ENCODE measurements around the gene ABCA4.

The ABCA4 gene

DNA sequence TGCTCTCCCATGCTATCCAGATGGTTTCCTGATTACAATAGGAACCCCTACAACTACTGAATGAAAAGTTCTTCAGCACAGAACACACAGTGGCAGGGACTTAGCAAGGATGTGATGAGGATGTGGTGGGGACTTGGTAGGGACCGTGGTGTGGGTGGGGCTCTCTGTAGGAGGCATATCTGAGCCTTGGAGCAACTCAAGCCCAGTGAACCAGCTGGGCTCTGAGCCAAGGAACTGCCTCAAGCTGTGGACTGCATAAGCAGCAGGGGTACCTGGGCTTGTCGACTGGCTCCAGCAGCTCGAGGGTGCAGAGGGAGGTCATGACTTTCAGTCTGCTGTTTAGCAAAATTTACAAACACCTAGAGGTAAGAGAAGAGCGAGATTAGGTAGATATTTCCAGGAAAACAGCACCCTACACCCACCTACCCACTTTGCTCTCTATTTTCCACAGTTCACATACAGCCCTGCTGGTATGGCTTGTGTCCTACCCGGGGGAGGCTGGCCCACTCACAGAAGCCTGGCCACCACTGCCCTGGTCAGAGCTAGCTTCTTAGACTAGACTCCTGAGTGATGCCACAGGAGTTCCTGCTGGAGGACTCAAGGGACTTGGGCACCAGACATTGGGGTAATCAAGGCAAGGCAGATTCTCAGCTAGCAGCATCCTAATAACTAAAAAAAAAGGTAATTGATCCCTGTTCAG lies 125.0 kb downstream of the ABCA4 start:
- TF ChIP-seq, protein P1, sequence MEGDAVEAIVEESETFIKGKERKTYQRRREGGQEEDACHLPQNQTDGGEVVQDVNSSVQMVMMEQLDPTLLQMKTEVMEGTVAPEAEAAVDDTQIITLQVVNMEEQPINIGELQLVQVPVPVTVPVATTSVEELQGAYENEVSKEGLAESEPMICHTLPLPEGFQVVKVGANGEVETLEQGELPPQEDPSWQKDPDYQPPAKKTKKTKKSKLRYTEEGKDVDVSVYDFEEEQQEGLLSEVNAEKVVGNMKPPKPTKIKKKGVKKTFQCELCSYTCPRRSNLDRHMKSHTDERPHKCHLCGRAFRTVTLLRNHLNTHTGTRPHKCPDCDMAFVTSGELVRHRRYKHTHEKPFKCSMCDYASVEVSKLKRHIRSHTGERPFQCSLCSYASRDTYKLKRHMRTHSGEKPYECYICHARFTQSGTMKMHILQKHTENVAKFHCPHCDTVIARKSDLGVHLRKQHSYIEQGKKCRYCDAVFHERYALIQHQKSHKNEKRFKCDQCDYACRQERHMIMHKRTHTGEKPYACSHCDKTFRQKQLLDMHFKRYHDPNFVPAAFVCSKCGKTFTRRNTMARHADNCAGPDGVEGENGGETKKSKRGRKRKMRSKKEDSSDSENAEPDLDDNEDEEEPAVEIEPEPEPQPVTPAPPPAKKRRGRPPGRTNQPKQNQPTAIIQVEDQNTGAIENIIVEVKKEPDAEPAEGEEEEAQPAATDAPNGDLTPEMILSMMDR (IDR thresholded peaks at IDR 0.05), result no peak

DNA sequence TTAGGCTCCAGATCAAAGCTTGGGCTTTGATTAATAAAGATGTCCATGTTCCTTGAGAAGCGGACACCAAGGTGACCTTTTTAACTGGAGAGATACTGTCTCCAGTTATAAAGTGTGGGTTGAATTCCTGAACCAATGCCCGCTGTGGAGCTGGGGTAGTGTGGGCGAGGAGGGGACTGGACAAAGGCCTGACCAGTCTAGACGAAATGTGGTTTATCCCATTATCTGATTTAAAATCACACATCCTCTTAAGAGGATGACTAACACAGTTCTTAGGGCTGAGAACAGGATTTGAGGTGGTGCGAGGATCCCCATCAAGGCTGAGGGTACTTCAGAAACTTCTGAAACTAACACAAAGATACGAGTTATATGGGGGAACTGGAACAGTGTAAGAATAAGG lies 127.2 kb downstream of the ABCA4 start:
- TF ChIP-seq, protein P1 (IDR thresholded peaks at IDR 0.05), result no peak

- TF ChIP-seq, protein P1 (IDR thresholded peaks at IDR 0.05), result no peak
Measured at GRCh38 chr1:93992954-93993353, 128.0 kb downstream of the ABCA4 start.

DNA sequence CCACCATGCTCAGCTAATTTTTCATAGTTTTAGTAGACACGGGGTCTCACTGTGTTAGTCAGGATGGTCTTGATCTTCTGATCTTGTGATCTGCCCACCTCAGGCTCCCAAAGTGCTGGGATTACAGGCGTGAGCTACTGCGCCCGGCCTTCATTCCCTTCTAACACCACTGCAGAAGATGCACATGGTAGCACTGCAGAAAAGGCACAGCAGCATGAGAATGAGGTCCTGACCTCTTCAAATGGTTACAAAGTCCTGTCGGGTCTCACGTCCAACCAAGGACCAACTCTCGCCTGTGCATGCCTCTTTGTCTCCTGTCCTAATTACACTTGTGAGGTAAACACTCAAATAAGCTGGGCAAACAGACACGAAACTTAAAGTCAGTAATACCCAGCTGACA lies 128.8 kb downstream of the ABCA4 start:
- TF ChIP-seq, protein P1 (IDR thresholded peaks at IDR 0.05), result no peak

GRCh38 chr1:93991271-93991670 lies 129.7 kb downstream of the ABCA4 start:
- TF ChIP-seq, protein P1 (IDR thresholded peaks at IDR 0.05), result no peak

DNA sequence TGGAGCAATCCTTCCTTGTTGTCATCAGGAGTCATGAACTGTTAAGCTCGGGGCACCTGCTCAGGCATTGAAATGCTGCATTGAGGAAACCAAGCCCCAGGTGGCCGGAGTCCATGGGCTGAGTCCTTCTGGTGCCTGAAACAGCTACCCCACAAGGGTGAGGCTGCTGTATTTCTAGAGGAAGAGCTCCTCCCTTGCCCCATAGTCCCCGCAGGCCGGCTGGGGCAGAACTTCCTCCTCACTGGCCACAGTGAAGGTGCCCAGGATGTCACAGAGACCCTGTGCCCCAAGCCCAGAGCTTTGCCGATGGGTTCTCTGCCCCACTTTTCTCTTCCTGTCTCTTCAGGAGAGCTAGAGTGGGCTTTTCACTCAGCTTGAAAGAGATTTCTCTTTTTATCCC lies 130.9 kb downstream of the ABCA4 start:
- TF ChIP-seq, protein P1 (IDR thresholded peaks at IDR 0.05), result no peak

- TF ChIP-seq, protein P1 (IDR thresholded peaks at IDR 0.05), result no peak
Measured at GRCh38 chr1:93989601-93990000, 131.3 kb downstream of the ABCA4 start.
